MM.1S (cell line): ENCODE data around the gene KLHL3.

Experiments
- DNase-seq: peaks from one replicate; pipeline ENCODE4 v3.0.0-alpha.2; 2015
- H2AFZ ChIP-seq: fragments of 300-600 bp; sonication (generic); 2 replicates; pipeline ENCODE4 v1.6.0; 2016; ENCODE audit warnings: antibody characterized with exemption, low read length
- H3F3A ChIP-seq: fragments of 300-600 bp; sonication (generic); 2 replicates; pipeline ENCODE4 v1.6.1; 2016; ENCODE audit warnings: mild to moderate bottlenecking, antibody characterized with exemption, low read length, moderate library complexity, mixed read lengths; ENCODE audit not compliant: insufficient read depth
- H3K27ac ChIP-seq: fragments of 300-600 bp; sonication (generic); 2 replicates; pipeline ENCODE4 v1.5.1; 2016; ENCODE audit warnings: mild to moderate bottlenecking, low read length
- H3K27me3 ChIP-seq: fragments of 300-600 bp; sonication (generic); replicated peaks from 2 replicates; pipeline ENCODE4 v1.6.0; 2016; ENCODE audit warnings: low read length; ENCODE audit not compliant: insufficient read depth
- H3K36me3 ChIP-seq: fragments of 300-600 bp; sonication (generic); replicated peaks from 2 replicates; pipeline ENCODE4 v1.6.1; 2016; ENCODE audit warnings: mild to moderate bottlenecking, low read length, mixed read lengths; ENCODE audit not compliant: insufficient read depth
- H3K4me1 ChIP-seq: fragments of 300-600 bp; sonication (generic); 2 replicates; pipeline ENCODE4 v1.6.1; 2016; ENCODE audit warnings: low read length, mixed read lengths
- H3K4me2 ChIP-seq: fragments of 300-600 bp; sonication (generic); 2 replicates; pipeline ENCODE4 v1.6.0; 2016; ENCODE audit warnings: low read depth, low read length
- H3K4me3 ChIP-seq: fragments of 300-600 bp; sonication (generic); 2 replicates; pipeline ENCODE4 v1.5.1; 2016; ENCODE audit warnings: low read length, mixed read lengths
- H3K79me2 ChIP-seq: fragments of 300-600 bp; sonication (generic); 2 replicates; pipeline ENCODE4 v1.6.1; 2016; ENCODE audit warnings: mixed run types, low read length, mixed read lengths
- H3K9ac ChIP-seq: fragments of 300-600 bp; sonication (generic); 2 replicates; pipeline ENCODE4 v1.6.1; 2016; ENCODE audit warnings: low read length, mixed read lengths
- H3K9me2 ChIP-seq: fragments of 300-600 bp; sonication (generic); replicated peaks from 2 replicates; pipeline ENCODE4 v1.6.1; 2016; ENCODE audit warnings: mild to moderate bottlenecking, low read length, mixed read lengths; ENCODE audit not compliant: insufficient read depth
- H3K9me3 ChIP-seq: fragments of 300-600 bp; sonication (generic); replicated peaks from 2 replicates; pipeline ENCODE4 v1.6.1; 2016; ENCODE audit warnings: mild to moderate bottlenecking, low read length, mixed read lengths; ENCODE audit not compliant: insufficient read depth
- H4K20me1 ChIP-seq: fragments of 300-600 bp; sonication (generic); 2 replicates; pipeline ENCODE4 v1.6.1; 2016; ENCODE audit warnings: mild to moderate bottlenecking, low read length, moderate library complexity, mixed read lengths; ENCODE audit not compliant: insufficient read depth
- EZH2 ChIP-seq: fragments of 300-600 bp; sonication (generic); optimal IDR thresholded peaks from 2 replicates; pipeline ENCODE3; 2017; ENCODE audit warnings: low read depth, mild to moderate bottlenecking, antibody characterized with exemption, low read length, mixed read lengths
- EZH2phosphoT487 ChIP-seq: fragments of 300-600 bp; sonication (generic); IDR thresholded peaks from 2 replicates; pipeline ENCODE4 v1.6.1; 2018; ENCODE audit warnings: antibody characterized with exemption, low read length
- TF ChIP-seq, protein P1 (sequence below): fragments of 300-600 bp; sonication (generic); IDR thresholded peaks from 2 replicates; pipeline ENCODE4 v1.5.1; 2016; ENCODE audit warnings: antibody characterized with exemption, low read length, mixed read lengths

Gene KLHL3

GRCh38 chr5:137727623-137728022, 8.3 kb downstream of the KLHL3 start:
- TF ChIP-seq, protein P1, sequence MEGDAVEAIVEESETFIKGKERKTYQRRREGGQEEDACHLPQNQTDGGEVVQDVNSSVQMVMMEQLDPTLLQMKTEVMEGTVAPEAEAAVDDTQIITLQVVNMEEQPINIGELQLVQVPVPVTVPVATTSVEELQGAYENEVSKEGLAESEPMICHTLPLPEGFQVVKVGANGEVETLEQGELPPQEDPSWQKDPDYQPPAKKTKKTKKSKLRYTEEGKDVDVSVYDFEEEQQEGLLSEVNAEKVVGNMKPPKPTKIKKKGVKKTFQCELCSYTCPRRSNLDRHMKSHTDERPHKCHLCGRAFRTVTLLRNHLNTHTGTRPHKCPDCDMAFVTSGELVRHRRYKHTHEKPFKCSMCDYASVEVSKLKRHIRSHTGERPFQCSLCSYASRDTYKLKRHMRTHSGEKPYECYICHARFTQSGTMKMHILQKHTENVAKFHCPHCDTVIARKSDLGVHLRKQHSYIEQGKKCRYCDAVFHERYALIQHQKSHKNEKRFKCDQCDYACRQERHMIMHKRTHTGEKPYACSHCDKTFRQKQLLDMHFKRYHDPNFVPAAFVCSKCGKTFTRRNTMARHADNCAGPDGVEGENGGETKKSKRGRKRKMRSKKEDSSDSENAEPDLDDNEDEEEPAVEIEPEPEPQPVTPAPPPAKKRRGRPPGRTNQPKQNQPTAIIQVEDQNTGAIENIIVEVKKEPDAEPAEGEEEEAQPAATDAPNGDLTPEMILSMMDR = no peak
- TF ChIP-seq EZH2phosphoT487 (no peak), EZH2 (no peak)
- no peak overlapping the region for H2AFZ ChIP-seq
- H4K20me1 ChIP-seq = no peaks in the 10 kb centered on the region
- H3K79me2 ChIP-seq = no peaks in the 10 kb centered on the region
- DNase-seq = no peak
- H3K9ac ChIP-seq = no peak overlapping the region
- H3K27me3 ChIP-seq = no peaks in the 10 kb centered on the region
- H3F3A ChIP-seq = no peaks in the 10 kb centered on the region
- H3K9me3 ChIP-seq = no peaks in the 10 kb centered on the region
- H3K27ac ChIP-seq = no peak overlapping the region
- no peaks in the 10 kb centered on the region for H3K36me3 ChIP-seq
- H3K9me2 ChIP-seq = no peaks in the 10 kb centered on the region
- H3K4me3 ChIP-seq = no peak overlapping the region
- H3K4me2 ChIP-seq = no peak overlapping the region
- no peaks in the 10 kb centered on the region for H3K4me1 ChIP-seq

DNA sequence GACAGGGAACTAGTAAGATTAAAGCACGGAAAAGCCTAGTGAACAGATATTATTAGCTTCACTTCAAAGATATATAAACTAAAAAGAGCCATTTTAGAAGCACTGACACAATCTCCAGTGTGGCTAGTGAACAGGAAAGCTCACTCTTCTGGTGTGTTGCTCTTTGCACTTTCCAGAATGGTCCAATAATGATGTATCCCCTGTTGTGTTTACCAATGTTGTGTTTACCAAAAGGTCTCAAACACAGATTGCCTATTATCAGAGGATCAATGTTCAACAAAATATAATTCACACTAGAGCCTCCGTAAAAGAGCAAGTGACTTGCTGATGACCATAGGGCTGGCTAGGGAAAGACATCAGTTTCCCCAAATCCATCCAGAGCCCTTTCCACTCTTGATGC, 11.6 kb downstream of the KLHL3 start:
- H4K20me1 ChIP-seq = no peaks in the 10 kb centered on the region
- no peaks in the 10 kb centered on the region for H3K36me3 ChIP-seq
- TF ChIP-seq EZH2 = no peak
- no peak for TF ChIP-seq EZH2phosphoT487
- TF ChIP-seq, protein P1 = no peak

DNA sequence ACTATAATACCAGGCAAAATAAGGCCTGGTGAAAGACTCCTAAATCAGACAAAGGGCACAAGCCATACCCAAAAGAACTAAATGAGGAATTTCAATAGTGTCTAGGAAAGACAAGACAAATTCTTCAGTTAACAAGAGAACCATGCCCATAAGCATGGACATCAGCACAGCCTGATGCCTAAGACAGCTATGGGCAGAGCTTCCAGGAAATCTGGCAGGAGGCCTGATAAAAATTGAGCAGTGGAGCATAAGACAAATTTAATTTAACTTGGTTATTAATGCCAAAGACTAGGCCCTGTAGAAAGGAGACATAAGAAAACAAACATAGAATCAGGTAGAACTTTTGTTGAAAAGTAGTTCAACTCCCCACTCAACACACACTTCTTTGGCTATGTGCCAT, 17.3 kb downstream of the KLHL3 start:
- Histone ChIP-seq H3K9me2 (no peaks in the 10 kb centered on the region), H3K9me3 (no peaks in the 10 kb centered on the region), H3K4me2 (no peak overlapping the region), H3K27ac (no peak overlapping the region), H2AFZ (no peak overlapping the region), H3K9ac (no peak overlapping the region), H3K4me3 (no peak overlapping the region), H3K79me2 (no peaks in the 10 kb centered on the region), H3K4me1 (no peaks in the 10 kb centered on the region), H4K20me1 (no peaks in the 10 kb centered on the region), H3K27me3 (no peaks in the 10 kb centered on the region), H3F3A (no peaks in the 10 kb centered on the region), H3K36me3 (no peaks in the 10 kb centered on the region)
- no peak for TF ChIP-seq EZH2
- TF ChIP-seq EZH2phosphoT487 = no peak
- TF ChIP-seq, protein P1 = no peak
- DNase-seq = no peak

More for the DNA sequence above, 11.6 kb downstream of the KLHL3 start:
- Histone ChIP-seq H3K27ac (no peak overlapping the region), H3K9me2 (no peaks in the 10 kb centered on the region), H3K4me1 (no peaks in the 10 kb centered on the region), H2AFZ (no peak overlapping the region), H3K79me2 (no peaks in the 10 kb centered on the region), H3K9me3 (no peaks in the 10 kb centered on the region), H3K9ac (no peak overlapping the region), H3F3A (no peaks in the 10 kb centered on the region), H3K27me3 (no peaks in the 10 kb centered on the region), H3K4me2 (no peak overlapping the region), H3K4me3 (no peak overlapping the region)
- DNase-seq = no peak
